Mucosa of descending colon (tissue), 3 donors: ENCODE results near the gene NUP153. TPM values are rescaled to one million over a fixed set of nuclear protein-coding genes. Genes with fewer than 3 reads are reported as not detected.

Experiments used
- ATAC-seq: fragments of 200-7000 bp; cut with Tn5 transposase; one replicate; pipeline ENCODE4 v1.9.1; 2020; ENCODE audit warnings: mild to moderate bottlenecking, moderate library complexity
- DNase-seq, 3 donors: peaks; one replicate each; pipeline ENCODE4 v3.0.0-alpha.2; 2020
- H3K36me3 ChIP-seq: fragments of 200-600 bp; one replicate; pipeline ENCODE4 v1.8.0; 2021; ENCODE audit warnings: low read depth, mild to moderate bottlenecking
- H3K4me1 ChIP-seq: fragments of 200-600 bp; one replicate; pipeline ENCODE4 v1.8.0; 2021; ENCODE audit warnings: low read depth, mild to moderate bottlenecking
- H3K4me3 ChIP-seq: fragments of 200-600 bp; one replicate; pipeline ENCODE4 v1.8.0; 2021; ENCODE audit warnings: mild to moderate bottlenecking
- H3K9me3 ChIP-seq: fragments of 200-600 bp; one replicate; pipeline ENCODE4 v1.8.0; 2021; ENCODE audit warnings: mild to moderate bottlenecking
- CTCF ChIP-seq: fragments of 200-600 bp; IDR thresholded peaks from one replicate; pipeline ENCODE4 v1.8.0; 2022; ENCODE audit warnings: antibody characterized with exemption, mild to moderate bottlenecking
- intact Hi-C, 2 donors: fragments of 100-400 bp; cut with DNase I in 1 of 2; cut with micrococcal nuclease in 1 of 2; formaldehyde crosslinking; loops; one replicate each; pipeline versions ENCODE4 v1.11.0 to v1.11.1; 2022; cut with DNase I, micrococcal nuclease
- total RNA-seq, 3 donors: library from RNA; stranded (reverse); fragmentation: NEBNext Ultra II Directional in 2 of 3; extraction: Animal tissue kit (Norgen Biotek cat#: 25700) in 2 of 3; gene quantifications; one replicate each; pipeline versions ENCODE4 v1.2.1 to v1.2.4, GENCODE V29; 2021 to 2023
- donor health status: DM: no; HTN: no; CAD: no; lungs with moderate emphysema.
- donor health status: DM: no; HTN: no; CAD: no.
- donor health status: DM: no; HTN: yes; CAD: no.

NUP153 gene
- total RNA-seq, 3 donors from 2014 or later = 29.8 to 34.0 (median 33.3) TPM

GRCh38 chr6:17683428-17683827 lies 23.3 kb downstream of the NUP153 start:
- intact Hi-C loops = no loop called here
- DNase-seq = no peak
- no peaks in the 10 kb centered on the region for H3K4me1 ChIP-seq
- H3K36me3 ChIP-seq = no peaks in the 10 kb centered on the region
- ATAC-seq = no peak
- no peaks in the 10 kb centered on the region for H3K9me3 ChIP-seq
- H3K4me3 ChIP-seq = no peak overlapping the region
- no peak for TF ChIP-seq CTCF

DNA sequence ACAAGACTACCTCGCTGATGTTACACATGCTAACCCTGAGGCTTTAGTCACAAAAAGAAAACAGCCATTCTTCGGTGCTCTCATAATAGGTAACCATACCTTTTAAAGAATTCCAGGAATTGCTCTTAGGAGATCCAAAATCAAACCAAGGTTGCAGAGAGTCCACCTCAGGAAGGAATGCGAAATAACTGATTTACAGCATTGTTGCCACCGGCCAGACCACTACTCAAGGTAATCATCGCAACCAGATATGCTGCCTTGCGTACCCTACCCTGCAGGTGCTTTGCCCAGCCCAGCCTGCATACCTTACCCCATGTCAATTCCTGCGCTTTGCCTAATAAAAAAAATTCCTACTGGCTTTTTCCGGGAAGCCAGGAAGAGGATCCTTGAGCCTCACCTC lies 27.0 kb downstream of the NUP153 start:
- Histone ChIP-seq H3K9me3 (no peaks in the 10 kb centered on the region), H3K4me3 (no peak overlapping the region), H3K36me3 (peaks cover under 1% of the 10 kb centered on the region), H3K4me1 (no peaks in the 10 kb centered on the region)
- ATAC-seq (no peak), DNase-seq (no peak)
- intact Hi-C loops = no loop called here
- TF ChIP-seq CTCF = no peak

- DNase-seq (no peak), ATAC-seq (no peak)
- no peak for TF ChIP-seq CTCF
- Histone ChIP-seq H3K36me3 (peaks cover 6% of the 10 kb centered on the region), H3K9me3 (no peaks in the 10 kb centered on the region), H3K4me3 (no peak overlapping the region), H3K4me1 (no peaks in the 10 kb centered on the region)
- intact Hi-C loops = no loop called here
Measured at GRCh38 chr6:17677602-17678001, 29.1 kb downstream of the NUP153 start.

DNA sequence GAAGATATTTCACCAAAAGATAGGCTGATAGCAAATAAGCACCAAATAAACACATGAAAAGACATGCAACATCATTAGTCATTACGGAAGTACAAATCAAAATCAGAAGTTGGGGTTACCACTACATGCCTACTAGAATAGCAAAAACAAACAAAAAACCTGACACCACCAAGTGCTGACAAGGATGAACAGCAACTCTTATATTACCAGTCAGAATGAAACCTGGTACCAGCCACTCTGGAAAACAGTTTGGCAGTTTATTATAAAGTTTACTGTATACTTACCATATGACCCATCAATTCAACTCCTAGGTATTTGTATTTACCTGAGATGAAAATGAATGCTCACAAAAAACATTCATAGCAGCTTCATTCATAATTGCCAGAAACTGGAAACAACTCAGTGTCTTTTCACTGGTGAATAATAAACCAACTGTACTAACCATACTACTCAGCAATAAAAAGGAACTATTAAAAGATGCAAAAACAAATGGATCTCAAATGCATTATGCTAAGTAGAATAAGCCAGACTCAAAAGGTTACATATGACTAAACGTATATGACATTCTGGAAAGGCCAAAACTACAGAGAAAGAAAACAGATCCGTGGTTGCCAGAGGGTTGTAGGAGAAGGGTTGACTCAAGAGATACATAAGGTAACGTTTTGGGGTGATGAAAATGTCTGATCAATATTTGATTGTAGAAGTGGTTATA lies 33.0 kb downstream of the NUP153 start:
- Histone ChIP-seq H3K4me1 (no peaks in the 10 kb centered on the region), H3K4me3 (no peak overlapping the region), H3K9me3 (no peaks in the 10 kb centered on the region), H3K36me3 (peaks cover 6% of the 10 kb centered on the region)
- no peak for TF ChIP-seq CTCF
- intact Hi-C loops = no loop called here
- DNase-seq (no peak), ATAC-seq (no peak)

DNA sequence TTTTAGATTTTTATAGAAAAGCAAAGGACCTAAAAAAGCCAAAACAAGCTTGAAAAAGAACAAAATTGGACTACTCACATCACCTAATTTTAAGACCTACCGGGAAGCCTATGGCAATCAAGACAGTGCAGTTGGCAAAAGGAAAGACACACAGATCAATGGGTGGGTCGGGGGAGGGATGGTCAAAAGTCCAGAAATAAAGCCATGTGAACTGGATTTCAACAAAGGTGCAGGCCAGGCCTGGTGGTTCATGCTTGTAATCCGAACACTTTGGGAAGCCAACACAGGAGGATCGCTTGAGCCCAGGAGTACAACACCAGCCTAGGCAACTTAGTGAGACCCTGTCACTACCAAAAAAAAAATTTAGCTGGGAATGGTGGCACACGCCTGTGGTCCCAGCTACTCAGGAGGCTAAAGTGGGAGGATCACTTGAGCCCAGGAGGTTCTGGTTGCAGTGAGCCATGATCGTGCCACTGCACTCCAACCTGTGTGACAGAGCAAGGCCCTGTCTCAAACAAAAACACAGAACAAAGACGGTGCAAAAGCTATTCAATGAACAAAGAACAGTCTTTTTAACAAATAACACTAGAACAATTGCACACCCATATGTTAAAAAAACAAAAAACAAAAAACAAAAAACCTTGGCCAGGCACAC lies 34.5 kb downstream of the NUP153 start:
- no peaks in the 10 kb centered on the region for H3K4me1 ChIP-seq
- intact Hi-C loops = no loop called here
- no peak for ATAC-seq
- H3K4me3 ChIP-seq = no peak overlapping the region
- DNase-seq = no peak
- peaks cover 6% of the 10 kb centered on the region for H3K36me3 ChIP-seq
- H3K9me3 ChIP-seq = no peaks in the 10 kb centered on the region
- no peak for TF ChIP-seq CTCF
